Measurements from ENCODE around the gene KRT23.

The KRT23 gene

GRCh38 chr17:40945414-40945813 is 8.0 kb upstream of the KRT23 start:
- in situ Hi-C loops (cut with MboI; ENCODE audit: low sequenced_read_pairs, unreplicated experiment): no loop called here
- DNase-seq (ENCODE audit: low spot score): no peak

GRCh38 chr17:40944531-40944930 is 7.1 kb upstream of the KRT23 start:
- in situ Hi-C loops (cut with MboI; ENCODE audit: low sequenced_read_pairs, unreplicated experiment): no loop called here
- DNase-seq (ENCODE audit: low spot score): no peak
- no peak for TF ChIP-seq CTCF (IDR thresholded peaks at IDR 0.05; ENCODE audit: borderline replicate concordance, control extremely low read depth, extremely low read depth, insufficient read depth, missing control alignments)

More at GRCh38 chr17:40945414-40945813, 8.0 kb upstream of the KRT23 start:
- no peak for TF ChIP-seq CTCF (IDR thresholded peaks at IDR 0.05; ENCODE audit: borderline replicate concordance, control extremely low read depth, extremely low read depth, insufficient read depth, missing control alignments)

GRCh38 chr17:40942553-40942952 is 5.1 kb upstream of the KRT23 start:
- in situ Hi-C loops (cut with MboI; ENCODE audit: low sequenced_read_pairs, unreplicated experiment): no loop called here
- DNase-seq (ENCODE audit: low spot score): no peak

GRCh38 chr17:40940266-40940665 is 2.8 kb upstream of the KRT23 start:
- in situ Hi-C loops (cut with MboI; ENCODE audit: low sequenced_read_pairs, unreplicated experiment): no loop called here
- no peak for TF ChIP-seq CTCF (IDR thresholded peaks at IDR 0.05; ENCODE audit: borderline replicate concordance, control extremely low read depth, extremely low read depth, insufficient read depth, missing control alignments)
- no peak for DNase-seq (ENCODE audit: low spot score)

More at GRCh38 chr17:40942553-40942952, 5.1 kb upstream of the KRT23 start:
- TF ChIP-seq CTCF (IDR thresholded peaks at IDR 0.05; ENCODE audit: borderline replicate concordance, control extremely low read depth, extremely low read depth, insufficient read depth, missing control alignments): no peak

- TF ChIP-seq CTCF (IDR thresholded peaks at IDR 0.05; ENCODE audit: borderline replicate concordance, control extremely low read depth, extremely low read depth, insufficient read depth, missing control alignments): no peak
- in situ Hi-C loops (cut with MboI; ENCODE audit: low sequenced_read_pairs, unreplicated experiment): no loop called here
- no peak for DNase-seq (ENCODE audit: low spot score)
Measured at GRCh38 chr17:40938981-40939380, 1.5 kb upstream of the KRT23 start.

- no peak for DNase-seq (ENCODE audit: low spot score)
- no peak for TF ChIP-seq CTCF (IDR thresholded peaks at IDR 0.05; ENCODE audit: borderline replicate concordance, control extremely low read depth, extremely low read depth, insufficient read depth, missing control alignments)
- in situ Hi-C loops (cut with MboI; ENCODE audit: low sequenced_read_pairs, unreplicated experiment): no loop called here
Measured at GRCh38 chr17:40936976-40937375, 470 bp downstream of the KRT23 start.

All from GM13976 (cell line).